ENCODE measurements around the gene ACSL3.
"Not testable (repeated sequence)": the region's sequence is repeated elsewhere in the genome, so short reads cannot be mapped to it uniquely, and the experiment has no call there.

ACSL3 gene

GRCh38 chr2:222840060-222840802 lies 20.6 kb upstream of the ACSL3 start:
- no peak for DNase-seq (ENCODE audit: low spot score in 2 of 2)

GRCh38 chr2:222842491-222843174 lies 18.2 kb upstream of the ACSL3 start:
- Histone ChIP-seq H3K27me3 (ENCODE audit: low read depth) (peaks cover 10% of the 10 kb centered on the region; the same call in 1 of the 2 replicates), H3K4me3 (no peak overlapping the region), H3K9me3 (no peaks in the 10 kb centered on the region), H3K4me1 (no peaks in the 10 kb centered on the region), H3K36me3 (replicated peaks) (no peaks in the 10 kb centered on the region)
- DNase-seq (ENCODE audit: low spot score in 2 of 2), result no peak
- in situ Hi-C loops (cut with MboI; ENCODE audit: low sequenced_read_pairs), result no loop called here

More at GRCh38 chr2:222840060-222840802, 20.6 kb upstream of the ACSL3 start:
- peaks cover 12% of the 10 kb centered on the region; the same call in 1 of the 2 replicates for H3K27me3 ChIP-seq (ENCODE audit: low read depth)
- H3K9me3 ChIP-seq, result no peaks in the 10 kb centered on the region
- H3K4me1 ChIP-seq, result no peaks in the 10 kb centered on the region
- no peak overlapping the region for H3K4me3 ChIP-seq
- H3K36me3 ChIP-seq (replicated peaks), result no peaks in the 10 kb centered on the region
- in situ Hi-C loops (cut with MboI; ENCODE audit: low sequenced_read_pairs), result no loop called here

GRCh38 chr2:222844323-222844722 lies 16.5 kb upstream of the ACSL3 start:
- no peak for DNase-seq (ENCODE audit: low spot score in 2 of 2)
- in situ Hi-C loops (cut with MboI; ENCODE audit: low sequenced_read_pairs), result no loop called here
- Histone ChIP-seq H3K27me3 (ENCODE audit: low read depth) (0 out of 2 replicates have a peak, but pooled peaks cover 6% of the 10 kb centered on the region), H3K4me1 (no peaks in the 10 kb centered on the region), H3K9me3 (no peaks in the 10 kb centered on the region), H3K4me3 (no peak overlapping the region), H3K36me3 (replicated peaks) (no peaks in the 10 kb centered on the region)

- H3K4me1 ChIP-seq; H3K27me3 ChIP-seq (ENCODE audit: low read depth); H3K9me3 ChIP-seq; H3K4me3 ChIP-seq; DNase-seq (ENCODE audit: low spot score in 2 of 2); H3K36me3 ChIP-seq (replicated peaks); in situ Hi-C loops (cut with MboI; ENCODE audit: low sequenced_read_pairs): not testable (repeated sequence)
Observed at GRCh38 chr2:222845314-222845713, 15.5 kb upstream of the ACSL3 start.

GRCh38 chr2:222846003-222846402 lies 14.8 kb upstream of the ACSL3 start:
- in situ Hi-C loops (cut with MboI; ENCODE audit: low sequenced_read_pairs), result no loop called here

GRCh38 chr2:222848031-222848430 lies 12.8 kb upstream of the ACSL3 start:
- H3K36me3 ChIP-seq (replicated peaks); H3K4me1 ChIP-seq; H3K4me3 ChIP-seq; in situ Hi-C loops (cut with MboI; ENCODE audit: low sequenced_read_pairs); H3K27me3 ChIP-seq (ENCODE audit: low read depth); DNase-seq (ENCODE audit: low spot score in 2 of 2); H3K9me3 ChIP-seq: not testable (repeated sequence)

More at GRCh38 chr2:222846003-222846402, 14.8 kb upstream of the ACSL3 start:
- H3K36me3 ChIP-seq (replicated peaks), result no peaks in the 10 kb centered on the region
- H3K4me1 ChIP-seq, result no peaks in the 10 kb centered on the region
- DNase-seq (ENCODE audit: low spot score in 2 of 2), result no peak
- H3K4me3 ChIP-seq, result no peak overlapping the region
- H3K9me3 ChIP-seq, result no peaks in the 10 kb centered on the region
- H3K27me3 ChIP-seq (ENCODE audit: low read depth), result peaks cover 2% of the 10 kb centered on the region

- Histone ChIP-seq H3K27me3 (ENCODE audit: low read depth) (peaks cover 3% of the 10 kb centered on the region), H3K4me1 (no peaks in the 10 kb centered on the region), H3K9me3 (no peaks in the 10 kb centered on the region), H3K36me3 (replicated peaks) (no peaks in the 10 kb centered on the region), H3K4me3 (no peak overlapping the region)
- DNase-seq (ENCODE audit: low spot score in 2 of 2), result no peak
- in situ Hi-C loops (cut with MboI; ENCODE audit: low sequenced_read_pairs), result no loop called here
Observed at GRCh38 chr2:222848862-222849261, 12.0 kb upstream of the ACSL3 start.

- Histone ChIP-seq H3K9me3 (no peaks in the 10 kb centered on the region), H3K4me3 (no peak overlapping the region), H3K4me1 (no peaks in the 10 kb centered on the region), H3K36me3 (replicated peaks) (no peaks in the 10 kb centered on the region), H3K27me3 (ENCODE audit: low read depth) (peaks cover 3% of the 10 kb centered on the region)
- in situ Hi-C loops (cut with MboI; ENCODE audit: low sequenced_read_pairs), result no loop called here
- no peak for DNase-seq (ENCODE audit: low spot score in 2 of 2)
Observed at GRCh38 chr2:222851956-222852617, 8.7 kb upstream of the ACSL3 start.

GRCh38 chr2:222854773-222855700 lies 5.8 kb upstream of the ACSL3 start:
- Histone ChIP-seq H3K36me3 (replicated peaks) (no peaks in the 10 kb centered on the region), H3K9me3 (no peaks in the 10 kb centered on the region), H3K4me1 (peaks cover 1% of the 10 kb centered on the region), H3K27me3 (ENCODE audit: low read depth) (peaks cover 10% of the 10 kb centered on the region), H3K4me3 (no peak overlapping the region)
- DNase-seq (ENCODE audit: low spot score in 2 of 2), result no peak
- in situ Hi-C loops (cut with MboI; ENCODE audit: low sequenced_read_pairs), result no loop called here

- peak overlapping the region; percentile 55 for H3K4me3 ChIP-seq
- DNase-seq (ENCODE audit: low spot score in 2 of 2), result peak; percentile 43 to 56
- H3K27me3 ChIP-seq (ENCODE audit: low read depth), result peaks cover 7% of the 10 kb centered on the region; the same call in 1 of the 2 replicates
- no peaks in the 10 kb centered on the region for H3K36me3 ChIP-seq (replicated peaks)
- in situ Hi-C loops (cut with MboI; ENCODE audit: low sequenced_read_pairs), result no loop called here
- peaks cover 25% of the 10 kb centered on the region for H3K4me1 ChIP-seq
- H3K9me3 ChIP-seq, result no peaks in the 10 kb centered on the region
Observed at GRCh38 chr2:222859786-222860612, 837 bp upstream of the ACSL3 start.

- peak; percentile 48 to 87 for DNase-seq (ENCODE audit: low spot score in 2 of 2)
- Histone ChIP-seq H3K36me3 (replicated peaks) (no peaks in the 10 kb centered on the region), H3K4me1 (peaks cover 28% of the 10 kb centered on the region), H3K27me3 (ENCODE audit: low read depth) (peaks cover 7% of the 10 kb centered on the region; the same call in 1 of the 2 replicates), H3K4me3 (peak overlapping the region; percentile 55), H3K9me3 (no peaks in the 10 kb centered on the region)
- in situ Hi-C loops (cut with MboI; ENCODE audit: low sequenced_read_pairs), result no loop called here
Observed at GRCh38 chr2:222861411-222862105, 722 bp downstream of the ACSL3 start.
